NCI-H2107 (cell line): ENCODE data around the gene STYK1.

ENCODE experiments used
- DNase-seq: peaks from one replicate; lab custom pipeline; 2025; lab: John Stamatoyannopoulos, UW

The STYK1 gene, protein sequence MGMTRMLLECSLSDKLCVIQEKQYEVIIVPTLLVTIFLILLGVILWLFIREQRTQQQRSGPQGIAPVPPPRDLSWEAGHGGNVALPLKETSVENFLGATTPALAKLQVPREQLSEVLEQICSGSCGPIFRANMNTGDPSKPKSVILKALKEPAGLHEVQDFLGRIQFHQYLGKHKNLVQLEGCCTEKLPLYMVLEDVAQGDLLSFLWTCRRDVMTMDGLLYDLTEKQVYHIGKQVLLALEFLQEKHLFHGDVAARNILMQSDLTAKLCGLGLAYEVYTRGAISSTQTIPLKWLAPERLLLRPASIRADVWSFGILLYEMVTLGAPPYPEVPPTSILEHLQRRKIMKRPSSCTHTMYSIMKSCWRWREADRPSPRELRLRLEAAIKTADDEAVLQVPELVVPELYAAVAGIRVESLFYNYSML

DNA sequence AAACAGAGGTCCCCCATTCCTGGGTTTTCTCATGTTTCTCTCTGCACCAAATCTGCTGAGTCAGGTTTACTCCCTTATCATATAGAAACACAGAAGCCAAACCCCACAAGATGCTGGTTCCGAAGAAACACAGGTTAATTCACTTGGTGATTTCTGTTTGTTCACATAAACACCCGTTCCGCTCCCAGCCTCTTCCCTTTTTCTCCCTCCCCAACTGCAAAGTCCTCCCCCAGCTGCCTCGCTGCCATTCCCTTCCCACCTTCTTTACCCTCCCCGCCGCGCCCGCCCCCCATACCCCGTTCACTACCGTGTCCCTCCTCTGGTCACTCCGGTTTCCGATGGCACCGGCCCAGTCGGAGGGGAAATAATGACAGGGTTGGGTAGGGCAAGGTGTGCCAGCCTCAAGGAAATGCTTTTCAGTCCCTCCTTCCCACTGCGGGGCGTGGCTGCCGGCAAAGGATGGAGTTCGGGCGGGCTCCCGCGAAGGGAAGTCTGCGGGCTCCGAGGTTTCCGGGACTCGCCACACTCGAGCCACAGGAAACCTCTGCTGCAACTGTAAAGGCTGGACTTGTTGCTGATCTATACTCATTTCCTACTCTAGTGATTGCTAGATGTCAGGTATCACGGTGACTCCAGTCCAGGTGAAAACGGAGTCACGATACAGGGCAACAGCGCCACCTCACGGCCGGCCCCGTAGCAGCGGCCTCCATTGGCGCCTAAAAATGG is at the start of gene STYK1:
TSS of gene STYK1 (minus strand) at position 394 of the 726 bp plus-strand sequence. CDS start 39,434 bp downstream, outside the sequence.
- peak; percentile 66 for DNase-seq

DNA sequence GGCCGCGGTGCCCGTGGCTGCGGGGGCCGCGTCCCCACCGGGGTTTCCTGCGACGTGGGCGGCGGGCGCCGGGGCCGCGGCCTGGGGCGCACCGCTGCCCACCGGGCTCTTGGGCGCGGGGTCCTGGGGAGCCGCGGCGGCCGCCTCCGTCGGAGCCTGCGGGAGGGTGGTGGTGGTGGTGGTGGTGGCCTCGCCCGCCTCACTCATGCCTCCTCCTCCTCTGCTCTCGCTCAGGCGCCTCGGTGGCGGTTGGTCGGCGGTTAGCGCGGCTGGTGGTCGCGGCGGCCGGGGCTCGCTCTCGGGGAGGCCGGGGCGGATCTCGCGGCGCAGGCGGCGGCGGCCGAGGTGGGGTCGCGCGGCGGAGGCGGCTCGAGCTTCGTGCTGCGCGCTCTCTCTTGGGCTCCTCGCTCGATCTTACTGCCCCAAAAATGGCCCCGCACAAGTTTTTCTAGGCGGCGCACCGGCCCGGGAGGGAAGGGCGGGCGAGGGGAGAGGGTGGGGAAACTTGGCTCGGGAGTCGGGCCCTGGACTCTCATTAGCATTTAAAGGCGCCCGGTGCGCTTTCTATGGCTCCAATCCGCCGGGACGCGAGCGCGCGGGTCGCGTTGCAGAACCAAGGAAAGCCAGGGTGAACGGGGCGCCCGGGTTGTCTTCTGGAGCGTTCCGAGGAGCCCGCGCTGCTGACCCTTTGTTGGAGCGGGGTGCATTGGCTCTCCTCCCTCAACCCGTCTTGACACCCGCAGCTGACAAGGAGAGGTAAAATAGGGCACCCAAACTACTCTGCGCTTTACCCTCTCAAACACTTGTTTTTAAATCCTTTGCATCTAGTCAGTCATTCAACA is 49.3 kb upstream of the STYK1 start, which contains the start of gene YBX3:
TSS of gene YBX3 (minus strand) at position 419 of the 842 bp plus-strand sequence. CDS start at position 207, 212 bp downstream.
- no peak for DNase-seq

DNA sequence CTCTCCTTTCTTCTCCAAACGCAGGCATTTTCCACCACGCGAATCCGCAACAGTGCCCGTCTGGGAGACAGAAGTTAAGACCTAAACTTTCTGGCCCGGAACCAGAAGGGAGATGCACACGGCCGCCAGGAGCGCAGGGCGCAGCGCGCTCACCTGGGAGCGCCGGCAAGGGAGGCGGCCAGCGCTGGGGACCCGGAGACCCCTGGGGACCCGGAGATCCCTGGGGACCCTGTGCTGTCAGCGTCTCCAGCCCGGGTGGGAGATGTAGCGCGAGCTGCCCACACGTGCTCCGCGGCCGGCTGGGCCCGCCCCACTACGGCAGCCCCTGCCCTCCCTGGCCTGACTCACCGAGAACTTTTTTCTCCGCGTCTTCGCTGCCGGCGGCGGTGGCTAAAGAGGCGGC is 48.7 kb upstream of the STYK1 start:
- DNase-seq = no peak

DNA sequence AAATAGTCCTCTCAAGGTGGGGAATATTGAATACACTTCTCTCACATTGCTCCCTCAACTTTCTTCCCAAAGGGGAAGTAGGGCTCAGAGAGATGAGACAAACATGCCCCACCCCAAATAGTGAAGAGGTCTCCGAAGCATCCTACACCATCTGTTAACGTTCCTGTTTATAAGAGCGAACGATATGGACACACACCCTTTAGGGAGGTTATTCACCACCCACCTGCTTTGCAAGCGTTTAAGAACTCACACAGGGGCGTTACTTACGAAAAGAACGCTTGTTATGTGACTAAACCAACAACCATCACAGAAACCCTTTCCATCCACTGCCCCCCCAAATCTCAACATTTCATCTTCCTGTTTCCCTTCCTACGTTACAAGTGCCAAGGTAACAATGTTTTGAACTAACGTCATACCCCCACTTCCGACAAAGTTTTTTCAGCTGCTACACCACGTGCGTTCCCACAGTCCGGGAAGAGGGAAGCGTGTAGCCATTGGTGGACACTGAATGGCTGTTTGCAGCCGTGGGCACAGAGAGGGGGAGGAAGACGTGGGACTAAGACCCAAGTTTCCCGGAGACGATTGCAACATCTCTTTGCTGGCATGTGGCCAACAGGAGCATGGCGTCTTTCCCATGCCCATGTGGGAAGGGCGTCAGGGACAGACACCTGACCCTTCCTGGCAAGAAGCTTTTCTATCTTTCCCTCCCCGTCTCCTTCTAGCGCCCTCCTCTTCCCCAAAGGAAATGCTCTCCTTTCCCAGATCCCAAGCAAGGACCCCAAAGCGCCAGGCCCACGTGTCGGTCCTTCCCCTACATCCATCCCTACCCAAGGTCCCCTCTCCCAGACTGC is 48.0 kb upstream of the STYK1 start:
- DNase-seq = no peak

DNA sequence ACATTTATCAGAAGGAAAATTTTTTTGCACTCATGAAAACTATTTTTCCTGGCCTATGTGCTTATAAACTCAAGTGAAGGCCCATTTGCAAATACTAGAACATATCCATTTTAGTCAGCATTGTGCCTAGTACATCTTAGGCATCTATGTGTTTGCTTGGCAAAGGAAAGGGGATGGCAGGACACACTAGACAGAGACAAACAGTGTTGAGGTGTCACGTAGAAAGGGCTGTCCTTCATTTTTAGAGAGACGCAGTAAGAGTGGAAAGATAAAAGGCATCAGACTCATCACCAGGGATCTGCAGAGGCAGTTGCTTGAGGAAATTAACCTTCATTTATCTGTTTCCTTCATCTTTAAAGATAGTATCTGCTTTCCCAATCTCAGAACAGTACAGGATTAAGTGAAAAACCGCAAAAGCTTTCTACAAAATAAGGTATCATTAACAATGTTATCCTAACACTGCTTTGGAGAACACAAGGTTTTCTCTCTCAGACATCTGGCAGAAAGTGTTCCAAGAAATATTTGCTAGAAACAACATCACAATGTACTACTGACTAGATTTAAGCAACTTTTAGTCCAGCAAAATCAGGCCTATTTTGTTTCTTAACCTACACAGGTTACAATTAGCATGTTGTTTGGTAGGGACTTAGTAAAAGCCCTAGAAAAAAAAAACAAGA is 47.3 kb upstream of the STYK1 start:
- no peak for DNase-seq

DNA sequence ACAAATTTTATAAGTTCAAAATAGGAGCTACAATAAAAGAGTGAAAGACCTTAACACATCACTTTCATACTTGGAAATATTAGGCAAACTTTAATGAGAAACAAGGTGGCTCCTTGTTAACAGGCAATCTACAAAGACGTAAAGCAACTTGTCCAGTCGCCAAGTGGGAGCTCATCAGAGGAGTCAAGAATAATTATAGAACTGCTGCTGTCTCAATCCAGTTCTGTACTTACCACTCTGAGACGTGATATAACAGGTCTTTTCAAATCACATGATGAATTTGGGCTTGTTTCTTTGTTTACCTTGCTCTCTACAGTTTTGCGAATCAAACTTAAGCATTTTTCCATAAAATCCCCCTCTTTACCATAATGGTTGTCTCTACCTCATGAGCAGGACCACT is 45.6 kb upstream of the STYK1 start:
- no peak for DNase-seq

DNA sequence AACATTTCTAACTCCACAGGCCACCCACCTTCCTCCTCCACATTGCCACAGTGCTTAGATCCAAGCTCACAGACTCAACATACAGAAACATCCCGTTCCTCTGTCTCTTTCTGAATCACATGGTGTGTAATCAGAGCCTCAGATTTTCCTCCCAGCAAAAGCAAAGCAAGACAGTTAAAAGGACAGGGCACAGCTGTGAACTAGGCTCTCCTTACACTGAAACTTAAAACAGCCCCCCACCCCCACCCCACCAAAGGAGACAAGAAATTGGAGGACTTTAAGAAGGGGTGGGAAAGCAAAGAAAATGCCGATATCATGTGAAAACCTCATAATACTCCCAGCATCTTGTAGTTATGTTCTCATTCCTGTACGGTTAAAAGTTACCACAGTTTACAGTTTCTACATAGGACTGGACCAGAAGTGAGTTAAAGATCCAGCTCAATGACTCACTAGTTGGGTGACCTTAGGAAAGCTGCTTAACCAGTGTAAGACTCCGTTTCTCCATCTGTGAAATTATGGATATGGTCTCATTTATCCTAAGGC is 44.5 kb upstream of the STYK1 start:
- DNase-seq = no peak

DNA sequence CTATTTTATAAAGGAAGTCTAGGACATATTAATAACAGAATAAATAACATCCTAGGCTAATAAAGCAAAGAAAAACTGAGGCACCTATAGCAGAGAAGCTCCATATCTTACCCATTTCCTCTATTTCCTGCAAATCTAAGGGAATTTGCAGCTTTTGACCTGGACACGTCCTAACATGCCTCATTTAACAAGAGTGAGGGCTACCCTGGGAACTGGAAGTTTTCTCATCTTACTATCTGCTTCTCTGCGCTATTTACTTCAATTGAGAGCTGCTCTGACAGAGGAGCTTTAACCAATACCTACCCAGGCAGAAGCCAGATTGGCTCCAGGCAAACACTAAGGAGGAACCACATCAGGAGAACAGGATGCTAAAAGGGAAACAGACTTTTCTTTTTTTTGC is 43.6 kb upstream of the STYK1 start:
- DNase-seq = no peak

DNA sequence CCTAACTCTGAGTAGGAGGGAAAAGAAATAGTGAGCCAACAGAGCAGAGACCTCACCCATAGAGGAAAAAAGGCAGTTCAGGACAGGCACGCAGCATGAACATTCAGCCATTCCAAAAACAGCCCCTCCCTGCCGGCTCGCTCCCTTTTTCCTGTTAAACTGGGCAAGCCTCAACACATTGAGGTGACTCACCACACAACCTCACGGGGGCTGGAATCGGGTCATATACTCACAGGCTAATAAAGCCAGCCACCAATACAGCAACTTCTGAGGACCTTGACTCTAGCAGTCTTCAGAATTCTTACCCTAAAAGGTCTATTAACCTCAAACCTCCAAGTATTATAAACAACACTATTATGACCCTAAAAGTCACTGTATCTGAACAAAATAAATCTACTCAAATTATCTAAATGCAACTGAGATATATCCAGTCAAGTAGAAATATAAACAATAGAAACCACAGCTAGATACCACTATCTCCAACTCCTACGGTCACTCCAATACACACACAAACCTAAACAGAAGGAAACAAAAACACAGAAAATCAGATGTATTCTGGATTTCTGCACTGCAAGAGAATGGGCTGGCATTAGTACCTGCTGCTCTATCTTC is 43.0 kb upstream of the STYK1 start:
- no peak for DNase-seq

DNA sequence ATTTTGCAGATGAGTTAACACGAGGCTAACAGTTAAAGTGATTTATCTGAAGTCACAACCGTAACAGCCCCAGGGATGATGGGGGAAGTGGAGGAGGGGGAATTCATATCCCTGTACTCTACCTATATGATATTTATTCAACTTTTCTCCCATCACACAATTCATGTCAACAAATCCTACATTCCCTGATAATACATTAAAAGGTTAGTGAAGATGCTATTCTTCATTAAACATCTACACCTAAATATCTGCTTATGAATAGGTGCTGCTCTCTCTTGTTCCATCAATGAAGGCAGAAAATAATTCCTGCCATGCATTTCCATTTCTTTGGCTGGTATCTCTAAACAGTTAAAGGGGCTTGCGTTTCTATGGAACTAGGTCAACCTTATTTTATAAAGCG is 42.4 kb upstream of the STYK1 start:
- no peak for DNase-seq

DNA sequence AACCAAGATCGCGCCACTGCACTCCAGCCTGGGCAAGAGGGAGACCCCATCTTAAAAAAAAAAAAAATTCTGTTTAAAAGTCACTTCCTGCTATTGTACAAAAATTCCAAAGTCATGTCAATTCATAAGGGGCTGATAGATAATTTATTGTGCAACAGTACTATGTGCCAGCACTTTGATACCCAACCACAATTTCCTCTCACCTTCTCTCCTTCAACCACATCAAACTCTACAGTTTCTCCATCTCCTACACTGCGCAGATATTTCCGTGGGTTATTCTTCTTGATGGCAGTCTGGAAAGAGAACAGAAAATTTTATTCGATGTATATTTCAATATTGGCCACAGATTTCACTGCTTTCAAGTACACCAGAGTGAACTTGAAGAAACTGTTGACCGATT is 41.6 kb upstream of the STYK1 start:
- no peak for DNase-seq

DNA sequence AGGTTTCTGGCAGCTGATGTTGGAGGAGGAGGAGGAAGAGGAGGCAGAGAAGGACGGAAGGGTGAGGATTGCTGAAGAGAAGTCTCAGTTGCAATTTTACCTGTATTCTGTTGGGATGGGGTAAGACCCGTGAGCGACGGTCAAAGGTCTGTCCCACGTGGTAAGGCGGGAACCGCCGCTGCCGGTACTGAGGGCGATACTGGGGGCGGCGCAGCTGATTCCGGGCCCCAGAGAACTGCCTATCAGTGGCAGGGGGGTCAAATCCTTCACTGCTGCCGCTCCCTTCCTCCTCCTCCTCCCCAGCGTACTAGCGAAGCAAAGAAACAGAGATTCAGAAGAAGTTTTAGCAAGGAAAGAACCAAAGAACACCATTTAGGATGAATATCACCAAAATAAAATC is 36.0 kb upstream of the STYK1 start:
- no peak for DNase-seq

DNA sequence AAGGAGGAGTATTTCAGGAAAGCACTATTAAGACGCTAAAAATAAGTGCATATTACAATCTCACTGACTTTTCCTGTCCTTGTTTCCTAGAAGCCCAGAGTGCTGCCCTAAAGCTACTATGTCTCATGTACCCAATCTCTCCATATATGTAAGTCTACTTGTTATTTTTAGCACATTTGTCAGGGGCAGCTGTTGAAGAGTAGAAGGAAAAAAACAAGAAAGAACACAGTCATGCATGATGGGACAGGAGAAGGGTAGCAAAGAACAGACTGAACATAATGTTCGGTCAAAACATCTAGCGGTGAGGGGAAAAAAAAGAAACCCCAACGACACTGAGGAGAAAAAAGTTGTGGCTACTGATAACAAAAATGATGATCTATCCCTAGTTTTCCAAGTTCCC is 35.0 kb upstream of the STYK1 start:
- no peak for DNase-seq

DNA sequence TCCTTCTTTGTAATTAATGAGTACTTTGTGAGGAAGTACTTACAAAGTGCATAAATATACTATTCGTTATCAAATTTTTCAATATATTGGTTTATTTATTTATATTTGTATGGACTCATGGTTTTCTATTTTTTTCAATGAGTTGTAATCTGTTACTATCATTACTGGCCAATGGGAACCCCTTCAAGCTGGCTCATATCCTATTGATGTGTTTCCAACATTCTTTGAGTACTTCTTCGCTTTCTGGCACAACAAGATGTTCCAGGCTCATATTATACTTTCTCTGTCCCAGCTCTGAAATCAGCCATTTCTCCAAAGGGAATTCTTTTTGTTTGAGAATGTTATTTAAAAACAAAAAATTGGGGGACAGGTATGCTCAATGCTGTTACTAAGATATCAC is 31.8 kb upstream of the STYK1 start:
- DNase-seq = no peak

DNA sequence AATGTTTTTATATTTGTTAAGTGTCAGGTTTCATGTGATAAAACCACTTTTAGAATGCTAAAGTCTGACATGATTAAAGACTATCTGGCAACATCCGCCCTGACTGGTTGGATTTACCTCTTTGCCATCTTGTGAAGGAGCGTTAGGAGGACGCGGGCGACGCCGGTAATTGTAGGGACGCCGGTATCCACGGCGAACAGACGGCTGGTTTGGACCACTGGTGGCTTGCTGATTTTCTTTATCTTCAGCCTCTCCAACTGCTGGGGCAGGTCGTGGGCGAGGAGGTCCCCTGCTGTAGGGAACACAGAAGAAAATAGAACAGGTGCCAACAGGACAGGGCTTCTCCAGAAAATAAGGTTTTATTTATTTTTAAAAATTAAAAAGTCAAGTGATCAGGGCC is 28.0 kb upstream of the STYK1 start:
- DNase-seq = no peak

DNA sequence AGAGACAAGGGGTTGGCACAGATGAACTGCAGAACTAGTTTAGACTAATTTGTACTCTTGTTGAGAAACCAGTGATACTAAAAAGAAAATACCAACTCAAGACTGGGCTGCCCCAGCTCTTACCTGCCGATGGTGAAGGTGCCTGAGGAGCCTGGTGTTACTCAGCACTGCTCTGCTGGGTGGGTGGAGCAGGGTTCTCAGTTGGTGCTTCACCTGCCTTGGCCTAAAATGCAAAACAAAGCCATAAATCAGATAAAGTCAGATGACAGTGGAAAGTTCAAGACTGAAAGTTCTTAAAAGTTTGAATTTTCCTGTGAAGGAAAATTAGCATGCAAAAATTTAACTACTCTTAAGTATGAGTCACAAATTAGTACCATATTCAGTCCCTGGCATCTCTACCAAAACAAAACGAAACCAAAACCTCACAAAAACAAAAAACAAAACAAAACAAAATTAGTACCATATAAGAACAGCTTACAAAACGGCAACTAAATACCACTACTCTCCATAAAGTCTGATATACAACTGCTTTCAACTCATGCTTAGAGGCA is 27.4 kb upstream of the STYK1 start:
- no peak for DNase-seq

DNA sequence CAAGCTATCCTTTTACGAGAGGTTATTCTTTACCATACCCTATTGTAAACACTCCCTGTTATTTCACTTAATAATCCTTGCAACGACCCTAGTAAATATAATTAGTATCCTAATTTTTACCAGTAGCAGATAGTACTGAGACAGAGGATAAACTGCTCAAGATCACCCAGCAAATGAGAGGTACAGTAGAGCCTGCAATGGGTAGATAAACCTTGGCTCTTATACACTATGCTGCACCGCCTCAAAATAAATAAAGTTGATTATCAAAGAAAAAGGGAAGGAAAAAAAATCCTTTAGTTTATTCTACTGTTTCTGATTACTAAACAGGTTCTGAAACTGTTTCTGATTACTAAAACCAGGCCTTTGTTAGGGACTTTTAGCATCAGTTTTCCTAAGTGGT is 26.7 kb upstream of the STYK1 start:
- DNase-seq = no peak

DNA sequence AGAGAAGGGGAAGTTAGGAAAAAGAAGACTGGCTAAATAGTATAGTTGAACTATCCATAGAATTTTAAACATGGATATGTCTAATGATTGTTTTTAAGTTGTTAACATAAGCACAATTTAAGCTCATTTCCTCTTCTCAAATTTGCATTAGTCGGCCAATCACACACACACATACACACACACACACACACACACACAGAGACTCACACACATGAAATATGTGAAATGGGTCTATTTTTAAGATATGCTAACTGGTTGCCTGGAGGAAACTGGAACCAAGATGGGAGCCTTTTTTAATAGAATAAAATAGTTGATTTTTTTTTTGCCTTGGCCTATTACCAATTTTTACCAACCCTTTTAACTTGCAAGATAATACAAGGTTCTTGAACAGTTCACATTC is 24.0 kb upstream of the STYK1 start:
- no peak for DNase-seq

DNA sequence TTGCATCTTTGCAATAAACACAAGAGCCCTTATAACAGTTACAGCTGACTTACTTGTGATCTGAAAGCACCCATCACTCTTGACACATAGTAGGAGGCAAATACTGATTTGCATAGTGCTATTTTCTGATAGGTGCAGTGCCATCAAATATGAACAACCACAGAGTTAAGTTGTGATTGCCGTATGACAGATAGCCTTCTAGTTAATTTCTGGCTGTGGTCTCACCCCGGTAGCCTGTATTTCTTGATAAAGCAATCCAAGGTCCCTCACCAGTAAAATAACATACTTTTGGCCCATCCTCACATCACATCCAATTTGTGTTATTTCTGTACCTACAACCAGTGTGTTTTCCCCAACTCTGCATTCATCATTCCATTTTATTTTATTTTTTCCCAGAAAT is 23.3 kb upstream of the STYK1 start:
- DNase-seq = no peak

DNA sequence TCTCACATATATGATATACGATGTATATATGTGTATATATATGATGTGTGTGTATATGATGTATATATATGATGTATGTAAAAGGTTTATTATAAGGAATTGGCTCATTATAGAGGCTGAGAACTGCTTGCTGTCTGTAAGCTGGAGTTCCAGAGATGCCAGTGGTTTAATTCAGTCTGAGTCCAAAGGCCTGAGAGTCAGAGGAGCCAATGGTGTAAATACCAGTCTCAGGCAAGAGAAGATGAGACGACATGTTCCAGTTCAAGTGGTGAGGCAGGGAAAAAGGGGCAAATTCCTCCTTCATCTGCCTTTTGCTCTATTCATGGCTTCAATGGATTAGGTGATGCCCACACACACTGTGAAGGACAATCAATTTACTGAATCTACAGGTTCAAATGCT is 17.1 kb upstream of the STYK1 start:
- DNase-seq = no peak
